HL-60 (cell line): Measurements from ENCODE around the gene MAN2B2.

Experiments used
- GABPA ChIP-seq: IDR thresholded peaks from 2 replicates; pipeline ENCODE4 v1.6.1; 2012; ENCODE audit warnings: low read depth
- TF ChIP-seq, protein P1 (sequence below): IDR thresholded peaks from 2 replicates; pipeline ENCODE4 v1.6.1; 2012; ENCODE audit warnings: low read depth; ENCODE audit not compliant: insufficient replicate concordance
- TF ChIP-seq, protein P2 (sequence below): IDR thresholded peaks from one replicate; pipeline ENCODE4 v1.5.1; 2011; ENCODE audit warnings: low read length, control low read depth, inconsistent platforms; ENCODE audit not compliant: insufficient read depth

GRCh38 chr4:6619466-6620255 lies 44.7 kb downstream of the MAN2B2 start:
- TF ChIP-seq, protein P1, sequence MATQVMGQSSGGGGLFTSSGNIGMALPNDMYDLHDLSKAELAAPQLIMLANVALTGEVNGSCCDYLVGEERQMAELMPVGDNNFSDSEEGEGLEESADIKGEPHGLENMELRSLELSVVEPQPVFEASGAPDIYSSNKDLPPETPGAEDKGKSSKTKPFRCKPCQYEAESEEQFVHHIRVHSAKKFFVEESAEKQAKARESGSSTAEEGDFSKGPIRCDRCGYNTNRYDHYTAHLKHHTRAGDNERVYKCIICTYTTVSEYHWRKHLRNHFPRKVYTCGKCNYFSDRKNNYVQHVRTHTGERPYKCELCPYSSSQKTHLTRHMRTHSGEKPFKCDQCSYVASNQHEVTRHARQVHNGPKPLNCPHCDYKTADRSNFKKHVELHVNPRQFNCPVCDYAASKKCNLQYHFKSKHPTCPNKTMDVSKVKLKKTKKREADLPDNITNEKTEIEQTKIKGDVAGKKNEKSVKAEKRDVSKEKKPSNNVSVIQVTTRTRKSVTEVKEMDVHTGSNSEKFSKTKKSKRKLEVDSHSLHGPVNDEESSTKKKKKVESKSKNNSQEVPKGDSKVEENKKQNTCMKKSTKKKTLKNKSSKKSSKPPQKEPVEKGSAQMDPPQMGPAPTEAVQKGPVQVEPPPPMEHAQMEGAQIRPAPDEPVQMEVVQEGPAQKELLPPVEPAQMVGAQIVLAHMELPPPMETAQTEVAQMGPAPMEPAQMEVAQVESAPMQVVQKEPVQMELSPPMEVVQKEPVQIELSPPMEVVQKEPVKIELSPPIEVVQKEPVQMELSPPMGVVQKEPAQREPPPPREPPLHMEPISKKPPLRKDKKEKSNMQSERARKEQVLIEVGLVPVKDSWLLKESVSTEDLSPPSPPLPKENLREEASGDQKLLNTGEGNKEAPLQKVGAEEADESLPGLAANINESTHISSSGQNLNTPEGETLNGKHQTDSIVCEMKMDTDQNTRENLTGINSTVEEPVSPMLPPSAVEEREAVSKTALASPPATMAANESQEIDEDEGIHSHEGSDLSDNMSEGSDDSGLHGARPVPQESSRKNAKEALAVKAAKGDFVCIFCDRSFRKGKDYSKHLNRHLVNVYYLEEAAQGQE, result no peak
- TF ChIP-seq, protein P2, sequence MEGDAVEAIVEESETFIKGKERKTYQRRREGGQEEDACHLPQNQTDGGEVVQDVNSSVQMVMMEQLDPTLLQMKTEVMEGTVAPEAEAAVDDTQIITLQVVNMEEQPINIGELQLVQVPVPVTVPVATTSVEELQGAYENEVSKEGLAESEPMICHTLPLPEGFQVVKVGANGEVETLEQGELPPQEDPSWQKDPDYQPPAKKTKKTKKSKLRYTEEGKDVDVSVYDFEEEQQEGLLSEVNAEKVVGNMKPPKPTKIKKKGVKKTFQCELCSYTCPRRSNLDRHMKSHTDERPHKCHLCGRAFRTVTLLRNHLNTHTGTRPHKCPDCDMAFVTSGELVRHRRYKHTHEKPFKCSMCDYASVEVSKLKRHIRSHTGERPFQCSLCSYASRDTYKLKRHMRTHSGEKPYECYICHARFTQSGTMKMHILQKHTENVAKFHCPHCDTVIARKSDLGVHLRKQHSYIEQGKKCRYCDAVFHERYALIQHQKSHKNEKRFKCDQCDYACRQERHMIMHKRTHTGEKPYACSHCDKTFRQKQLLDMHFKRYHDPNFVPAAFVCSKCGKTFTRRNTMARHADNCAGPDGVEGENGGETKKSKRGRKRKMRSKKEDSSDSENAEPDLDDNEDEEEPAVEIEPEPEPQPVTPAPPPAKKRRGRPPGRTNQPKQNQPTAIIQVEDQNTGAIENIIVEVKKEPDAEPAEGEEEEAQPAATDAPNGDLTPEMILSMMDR, result no peak
- no peak for TF ChIP-seq GABPA
